C4-2B (cell line): Measurements from ENCODE around the gene SLC11A1.

Experiments used
- CTCF ChIP-seq: fragments of 450-650 bp; conservative IDR thresholded peaks from 2 replicates; pipeline ENCODE4 v1.5.1; 2017; ENCODE audit warnings: mild to moderate bottlenecking
- ZFX ChIP-seq: fragments of 450-650 bp; IDR thresholded peaks from 2 replicates; pipeline ENCODE4 v1.6.1; 2017

- no peak for TF ChIP-seq CTCF
- no peak for TF ChIP-seq ZFX
These were observed 37.2 kb upstream of the SLC11A1 start for GRCh38 chr2:218344755-218345417.
